ENCODE data around the gene FRMD4A. TPM values are rescaled to one million over a fixed set of nuclear protein-coding genes. Genes with fewer than 3 reads are reported as not detected.
"Not testable (repeated sequence)": the region's sequence is repeated elsewhere in the genome, so short reads cannot be mapped to it uniquely, and the experiment has no call there.

Gene FRMD4A
- total and polyA plus RNA-seq, 12 donors = 17.4 to 43.4 (median 30.3) TPM

DNA sequence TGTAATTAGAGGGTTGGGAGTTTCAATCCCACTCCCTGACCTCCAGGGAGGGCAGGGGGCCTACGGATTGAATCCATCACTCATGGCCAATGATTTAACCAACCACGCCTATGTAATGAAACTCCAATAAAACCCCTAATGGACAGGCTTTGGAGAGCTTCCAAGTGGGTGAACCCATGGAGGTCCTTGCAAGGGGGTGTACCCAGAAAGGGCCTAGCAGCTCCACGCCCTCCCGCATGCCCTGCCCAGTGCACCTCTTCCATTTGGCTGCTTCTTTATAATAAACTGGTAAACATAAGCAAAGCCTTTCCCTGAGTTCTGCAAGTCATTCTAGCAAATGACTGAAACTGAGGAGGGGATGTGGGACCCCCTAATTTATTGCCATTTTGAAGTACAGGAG is 280.1 kb downstream of the FRMD4A start:
- intact Hi-C loops (cut with DNase I) = no loop called here
- H3K36me3 ChIP-seq = no peaks in the 10 kb centered on the region
- WGBS, 2 donors = 96 to 98% methylated on average over 4 of the region's 4 CpGs
- ATAC-seq (no peak), DNase-seq (no peak)
- TF ChIP-seq, protein P1, sequence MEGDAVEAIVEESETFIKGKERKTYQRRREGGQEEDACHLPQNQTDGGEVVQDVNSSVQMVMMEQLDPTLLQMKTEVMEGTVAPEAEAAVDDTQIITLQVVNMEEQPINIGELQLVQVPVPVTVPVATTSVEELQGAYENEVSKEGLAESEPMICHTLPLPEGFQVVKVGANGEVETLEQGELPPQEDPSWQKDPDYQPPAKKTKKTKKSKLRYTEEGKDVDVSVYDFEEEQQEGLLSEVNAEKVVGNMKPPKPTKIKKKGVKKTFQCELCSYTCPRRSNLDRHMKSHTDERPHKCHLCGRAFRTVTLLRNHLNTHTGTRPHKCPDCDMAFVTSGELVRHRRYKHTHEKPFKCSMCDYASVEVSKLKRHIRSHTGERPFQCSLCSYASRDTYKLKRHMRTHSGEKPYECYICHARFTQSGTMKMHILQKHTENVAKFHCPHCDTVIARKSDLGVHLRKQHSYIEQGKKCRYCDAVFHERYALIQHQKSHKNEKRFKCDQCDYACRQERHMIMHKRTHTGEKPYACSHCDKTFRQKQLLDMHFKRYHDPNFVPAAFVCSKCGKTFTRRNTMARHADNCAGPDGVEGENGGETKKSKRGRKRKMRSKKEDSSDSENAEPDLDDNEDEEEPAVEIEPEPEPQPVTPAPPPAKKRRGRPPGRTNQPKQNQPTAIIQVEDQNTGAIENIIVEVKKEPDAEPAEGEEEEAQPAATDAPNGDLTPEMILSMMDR (IDR thresholded peaks at IDR 0.05) = no peak
- H3K27me3 ChIP-seq = no peaks in the 10 kb centered on the region
- H3K4me3 ChIP-seq = no peak overlapping the region
- peaks cover 0 to 9% (median 0%) of the 10 kb centered on the region in 9 donors for H3K4me1 ChIP-seq
- H3K27ac ChIP-seq = no peak overlapping the region
- H3K9me3 ChIP-seq = peaks cover 0 to 10% (median 0%) of the 10 kb centered on the region in 11 donors

DNA sequence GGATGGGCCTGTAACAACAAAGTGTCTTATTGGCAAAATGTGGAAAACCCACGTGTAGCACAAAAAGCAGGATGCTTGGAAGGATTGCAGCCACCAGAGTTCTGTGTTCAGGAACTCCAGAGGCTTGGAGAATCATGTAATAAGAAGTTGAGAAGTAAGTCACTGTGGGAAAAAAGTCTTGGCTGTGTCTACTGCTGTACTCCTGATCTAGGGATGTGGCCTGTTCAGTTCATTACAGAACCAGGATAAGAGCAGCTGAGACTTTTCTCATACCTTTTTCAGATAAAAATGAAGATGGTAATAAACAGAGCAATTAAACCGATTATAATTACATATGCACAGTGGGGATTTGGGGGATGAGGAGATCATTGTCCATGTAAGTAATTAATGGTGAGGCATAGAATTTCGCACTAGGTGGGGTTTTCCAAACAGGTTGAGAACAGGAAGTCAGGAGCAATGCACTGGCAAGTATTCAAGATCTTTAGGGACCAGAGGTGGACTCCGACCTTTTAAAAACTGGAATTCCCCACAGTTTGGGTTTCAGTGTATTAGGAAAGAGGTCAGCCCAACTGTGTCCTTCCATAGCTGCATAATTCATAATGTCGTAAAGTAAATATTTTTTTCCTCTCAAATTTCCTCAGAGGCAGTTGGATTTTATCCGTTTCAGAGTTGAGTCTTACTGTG is 281.7 kb downstream of the FRMD4A start:
- H3K4me1 ChIP-seq = peaks cover 0 to 9% (median 0%) of the 10 kb centered on the region in 9 donors
- H3K27ac ChIP-seq = no peak overlapping the region
- H3K4me3 ChIP-seq = no peak overlapping the region
- H3K27me3 ChIP-seq = no peaks in the 10 kb centered on the region
- ATAC-seq (no peak), DNase-seq (no peak)
- H3K36me3 ChIP-seq = no peaks in the 10 kb centered on the region
- peaks cover 0 to 10% (median 0%) of the 10 kb centered on the region in 11 donors for H3K9me3 ChIP-seq
- TF ChIP-seq, protein P1 (IDR thresholded peaks at IDR 0.05) = no peak
- WGBS, 2 donors = 67 to 74% methylated on average over 6 of the region's 6 CpGs
- intact Hi-C loops (cut with DNase I) = no loop called here

DNA sequence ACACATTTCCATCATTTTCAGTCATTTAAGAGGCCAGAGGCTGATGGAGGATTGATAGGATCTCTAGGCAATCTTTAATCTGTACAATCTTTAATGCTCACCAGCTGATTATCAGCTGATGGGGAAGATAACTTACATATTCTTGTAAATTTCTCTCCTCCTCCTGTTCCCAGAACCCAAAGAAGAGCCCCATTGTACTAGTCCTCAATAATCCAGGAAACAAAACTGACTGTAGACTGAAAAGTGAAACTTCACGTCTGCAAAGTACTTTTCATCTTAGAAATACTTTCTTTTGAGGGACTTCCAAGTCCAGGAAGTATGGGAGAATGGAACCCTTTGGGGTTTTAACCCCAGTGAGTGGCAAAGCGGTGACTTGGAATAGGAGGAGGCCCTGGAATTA is 283.3 kb downstream of the FRMD4A start:
- 80 to 89% methylated on average over 2 of the region's 2 CpGs for WGBS, 2 donors
- TF ChIP-seq, protein P1 (IDR thresholded peaks at IDR 0.05) = no peak
- no peak for ATAC-seq
- no peak overlapping the region for H3K4me3 ChIP-seq
- H3K9me3 ChIP-seq = peaks cover 0 to 7% (median 0%) of the 10 kb centered on the region in 11 donors
- intact Hi-C loops (cut with DNase I) = no loop called here
- H3K36me3 ChIP-seq = no peaks in the 10 kb centered on the region
- no peak overlapping the region for H3K27ac ChIP-seq
- DNase-seq = no peak
- no peaks in the 10 kb centered on the region for H3K27me3 ChIP-seq
- peaks cover 0 to 9% (median 0%) of the 10 kb centered on the region in 9 donors for H3K4me1 ChIP-seq

DNA sequence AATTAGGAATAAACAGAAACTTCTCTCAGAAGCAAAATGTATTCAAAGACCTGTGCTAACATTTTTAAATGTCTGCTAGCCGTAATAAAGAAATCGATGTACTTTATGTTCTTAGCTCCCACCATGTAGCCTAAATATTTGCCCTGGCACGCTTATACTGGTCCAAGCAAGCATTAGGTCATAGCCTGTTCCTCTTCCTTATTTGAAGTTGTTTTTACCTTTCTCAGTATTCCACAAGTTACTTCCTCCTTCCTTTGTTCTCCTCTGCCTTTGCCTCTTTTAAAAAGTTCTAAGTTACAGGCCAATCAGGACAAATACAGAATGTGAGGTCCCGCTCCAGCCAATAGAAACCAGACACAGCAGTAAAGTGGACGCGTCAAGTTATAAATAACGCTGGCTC is 288.7 kb downstream of the FRMD4A start:
- WGBS, 2 donors = 77 to 89% methylated on average over 7 of the region's 7 CpGs
- peak overlapping the region in 5 of 10 donors; percentile 32 to 68 (median 64) for H3K27ac ChIP-seq
- ATAC-seq = not testable (repeated sequence)

More for the DNA sequence above, 288.7 kb downstream of the FRMD4A start:
- H3K27me3 ChIP-seq, DNase-seq, H3K4me3 ChIP-seq, H3K36me3 ChIP-seq, H3K9me3 ChIP-seq: not testable (repeated sequence)
- intact Hi-C loops (cut with DNase I) = loop anchor here in 2 of 10 donors (5.0 kb wide), 2 partner anchors 40 to 45 kb away; no protein-coding TSS in a partner anchor
- H3K4me1 ChIP-seq = peaks cover 0 to 26% (median 19%) of the 10 kb centered on the region in 9 donors

All from heart right ventricle (tissue), 16 donors.